ENCODE data around the gene DYNC1LI2.
"Not testable (repeated sequence)": the region's sequence is repeated elsewhere in the genome, so short reads cannot be mapped to it uniquely, and the experiment has no call there.

The DYNC1LI2 gene

GRCh38 chr16:66751303-66751991 lies at the start of gene DYNC1LI2:
Gene DYNC1LI2, minus strand, starts transcription at chr16:66751609. Its CDS starts 18 bp downstream, at chr16:66751591.
- peak; percentile 71 for DNase-seq

GRCh38 chr16:66800856-66801255 lies 49.4 kb upstream of the DYNC1LI2 start:
- no peak for DNase-seq

- peak; percentile 1 for DNase-seq
Observed at GRCh38 chr16:66798161-66798560, 46.8 kb upstream of the DYNC1LI2 start.

GRCh38 chr16:66793984-66794383 lies 42.6 kb upstream of the DYNC1LI2 start:
- DNase-seq, result not testable (repeated sequence)

GRCh38 chr16:66790130-66790733 lies 38.8 kb upstream of the DYNC1LI2 start:
- DNase-seq, result no peak

GRCh38 chr16:66787427-66787826 lies 36.0 kb upstream of the DYNC1LI2 start:
- DNase-seq, result no peak

GRCh38 chr16:66786551-66786950 lies 35.1 kb upstream of the DYNC1LI2 start:
- DNase-seq, result no peak

GRCh38 chr16:66776457-66776856 lies 25.0 kb upstream of the DYNC1LI2 start:
- no peak for DNase-seq

GRCh38 chr16:66774981-66775380 lies 23.6 kb upstream of the DYNC1LI2 start:
- no peak for DNase-seq

GRCh38 chr16:66758086-66758485 lies 6.7 kb upstream of the DYNC1LI2 start:
- no peak for DNase-seq

- no peak for DNase-seq
Observed at GRCh38 chr16:66754819-66755218, 3.4 kb upstream of the DYNC1LI2 start.

GRCh38 chr16:66754211-66754610 lies 2.8 kb upstream of the DYNC1LI2 start:
- DNase-seq, result no peak

GRCh38 chr16:66752958-66753357 lies 1.5 kb upstream of the DYNC1LI2 start:
- no peak for DNase-seq

- no peak for DNase-seq
Observed at GRCh38 chr16:66752379-66752778, 970 bp upstream of the DYNC1LI2 start.

GRCh38 chr16:66751992-66752322 lies 548 bp upstream of the DYNC1LI2 start:
- no peak for DNase-seq

- no peak for DNase-seq
Observed at GRCh38 chr16:66751053-66751302, 431 bp downstream of the DYNC1LI2 start.

GRCh38 chr16:66750279-66751052 lies 943 bp downstream of the DYNC1LI2 start:
- DNase-seq, result no peak

- DNase-seq, result no peak
Observed at GRCh38 chr16:66746682-66747081, 4.7 kb downstream of the DYNC1LI2 start.

- no peak for DNase-seq
Observed at GRCh38 chr16:66746048-66746447, 5.4 kb downstream of the DYNC1LI2 start.

- DNase-seq, result no peak
Observed at GRCh38 chr16:66741950-66742808, 9.2 kb downstream of the DYNC1LI2 start.

- peak; percentile 74 for DNase-seq
Observed at GRCh38 chr16:66741169-66741900, 10.1 kb downstream of the DYNC1LI2 start.

GRCh38 chr16:66740533-66740932 lies 10.9 kb downstream of the DYNC1LI2 start:
- no peak for DNase-seq

- DNase-seq, result peak; percentile 47
Observed at GRCh38 chr16:66740010-66740409, 11.4 kb downstream of the DYNC1LI2 start.

Measured in HCEC 1CT (cell line).